Stimulated activated CD8-positive, alpha-beta memory T cell treated with anti-CD3 and anti-CD28 coated beads, Interleukin-2, amount 100 ng/mL, for 48 hours (primary cell): ENCODE measurements around the gene TINCR.
"Not testable (repeated sequence)": the region's sequence is repeated elsewhere in the genome, so short reads cannot be mapped to it uniquely, and the experiment has no call there.

ENCODE experiments used
- DNase-seq, 2 donors: peaks; one replicate each; pipeline ENCODE4 v3.0.0-alpha.2; 2020; ENCODE audit warnings: low read depth in 2 of 2

TINCR gene

DNA sequence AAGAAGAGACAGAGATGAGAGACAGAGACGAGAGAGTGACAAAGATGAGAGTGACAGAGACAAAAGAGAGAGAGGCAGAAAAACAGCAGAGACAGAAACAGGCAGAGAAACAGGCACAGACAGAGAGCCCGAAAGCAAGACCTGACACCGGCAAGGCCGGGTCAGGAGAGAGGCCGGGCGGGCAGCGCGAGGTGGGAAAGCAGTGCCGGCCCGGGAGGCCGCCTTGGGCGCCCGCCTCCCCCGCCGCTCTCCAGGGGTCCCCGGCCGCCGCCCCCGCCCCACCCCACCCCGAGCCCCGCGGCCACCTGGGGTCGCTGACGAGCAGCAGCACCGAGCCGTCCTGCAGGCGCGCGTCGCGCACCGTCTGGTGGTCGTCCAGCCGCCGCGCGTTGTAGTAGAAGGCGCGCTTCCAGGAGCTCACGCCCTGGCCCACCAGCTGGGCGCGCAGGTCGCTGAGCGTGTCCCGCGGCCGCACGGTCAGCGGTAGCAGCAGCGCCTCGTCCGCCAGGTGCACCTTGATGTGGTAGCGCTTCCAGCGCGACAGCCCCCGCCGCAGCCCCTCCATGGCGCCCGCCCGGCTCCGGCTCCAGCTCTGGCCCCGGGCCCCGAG lies at the start of gene TINCR:
Gene TINCR, minus strand, starts transcription at position 594 of the 610 bp plus-strand sequence.
- DNase-seq = no peak

DNA sequence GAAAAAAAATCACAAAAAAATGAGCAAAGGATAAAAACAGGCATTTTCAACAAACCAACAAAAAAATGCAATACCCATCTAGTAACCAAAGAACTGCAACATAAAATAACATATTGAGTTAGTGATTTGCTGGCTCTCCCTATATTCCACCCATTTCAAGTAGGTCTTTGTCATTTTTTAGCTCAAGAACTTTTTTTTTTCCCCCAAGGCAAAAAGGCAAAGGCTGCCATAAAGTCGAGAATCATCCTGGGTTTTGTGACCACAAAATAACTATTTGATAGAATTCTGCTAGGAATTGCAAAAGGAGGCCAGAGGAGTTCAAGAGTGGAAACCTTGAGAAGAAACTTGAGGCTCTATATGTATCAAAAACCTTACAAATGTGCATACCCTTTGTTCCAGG lies 49.3 kb upstream of the TINCR start:
- DNase-seq = no peak

DNA sequence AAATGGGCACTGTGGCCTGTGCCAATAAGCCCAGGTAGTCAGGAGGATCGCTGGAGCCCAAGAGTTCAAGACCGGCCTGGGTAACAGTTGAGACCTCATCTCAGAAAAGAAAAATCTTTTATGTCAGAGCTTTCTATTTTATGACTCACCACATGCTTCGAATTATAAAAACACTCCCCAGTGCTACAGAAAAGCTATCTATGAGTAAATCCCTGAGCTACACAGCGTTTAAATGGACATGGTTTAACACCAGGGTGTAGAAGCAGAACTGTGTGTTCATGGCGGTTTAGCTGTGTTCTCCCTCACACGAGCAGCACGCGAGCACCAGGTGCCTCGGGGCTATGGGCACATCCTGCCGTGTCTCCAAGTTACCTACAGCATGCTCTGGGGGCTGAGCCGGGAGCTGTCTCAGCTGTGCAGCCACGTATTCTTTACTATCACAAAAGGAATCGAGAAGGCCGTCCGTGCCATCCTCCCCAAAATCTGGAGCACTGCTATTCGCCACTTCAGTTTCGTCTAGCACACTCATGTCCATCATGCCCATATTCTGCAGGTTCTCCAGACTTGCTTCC lies 48.1 kb upstream of the TINCR start:
- DNase-seq = no peak

DNA sequence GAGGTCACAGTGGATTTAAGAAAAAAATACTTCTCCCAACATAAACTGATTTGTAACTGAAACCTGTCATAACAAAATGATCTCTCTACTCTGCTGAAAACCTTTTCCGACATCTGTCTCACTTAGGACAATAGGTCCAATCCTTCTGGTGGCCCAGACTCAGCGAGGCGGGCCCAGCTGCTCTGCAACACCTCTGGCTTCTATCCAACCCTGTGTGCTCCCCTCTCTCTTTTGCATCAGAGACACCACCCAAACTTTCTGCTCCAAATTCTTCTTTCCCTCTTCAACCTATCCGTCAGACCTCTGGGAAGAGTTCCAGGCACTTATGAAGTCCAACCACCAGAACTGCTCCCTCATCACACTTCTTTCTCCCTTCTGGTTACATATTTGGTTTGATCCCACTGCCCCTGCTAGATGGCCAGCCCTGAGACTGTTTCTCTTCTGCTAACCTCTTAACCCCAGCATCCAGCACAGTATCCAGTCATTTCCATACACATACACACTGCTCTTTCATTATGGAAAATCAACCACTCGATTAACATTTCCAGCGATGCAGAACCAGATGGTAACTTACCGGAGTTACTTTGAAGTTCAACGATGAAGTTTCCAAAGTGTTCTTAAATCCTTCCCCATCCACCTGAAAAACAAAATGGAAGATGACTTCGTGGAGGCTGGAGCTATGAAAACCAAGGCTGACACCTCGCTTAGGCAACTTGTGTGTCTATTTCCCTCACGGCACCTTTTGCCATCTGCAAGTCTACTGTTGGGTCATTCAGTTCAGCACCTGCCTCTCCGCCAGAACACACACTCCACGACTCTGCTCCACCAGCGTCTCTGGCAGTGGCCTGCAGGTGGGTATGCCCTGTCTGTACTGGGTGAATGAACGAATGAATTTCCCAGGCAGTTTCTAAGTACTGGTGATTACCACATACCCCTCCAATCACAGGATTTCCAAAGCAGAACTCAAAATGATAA lies 45.4 kb upstream of the TINCR start:
- DNase-seq = no peak

DNA sequence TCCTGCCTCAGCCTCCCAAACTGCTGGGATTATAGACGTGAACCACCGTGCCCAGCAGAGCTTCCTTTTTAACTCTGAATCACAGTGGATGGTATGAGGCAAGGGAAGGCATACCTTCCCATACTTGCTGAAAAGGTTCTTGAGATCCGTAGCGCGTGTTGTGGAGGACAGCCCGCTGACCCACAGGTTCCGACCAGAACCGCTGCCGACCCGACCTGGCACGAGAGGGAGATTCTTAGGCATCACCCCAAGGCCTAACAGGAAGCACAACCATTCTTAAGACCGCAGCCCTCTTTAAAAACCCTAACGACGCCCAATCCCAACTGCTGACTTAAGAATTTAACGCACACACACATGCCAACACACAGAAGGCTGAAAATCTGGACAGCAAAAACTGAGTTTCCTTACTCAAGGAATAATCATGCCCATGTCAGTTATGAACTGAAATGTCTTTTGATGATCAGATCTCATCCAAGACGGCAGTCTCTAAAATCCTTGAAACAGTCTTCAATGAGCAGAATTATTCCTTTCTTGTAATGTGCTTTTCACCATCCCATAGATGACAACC lies 42.2 kb upstream of the TINCR start:
- DNase-seq = no peak

DNA sequence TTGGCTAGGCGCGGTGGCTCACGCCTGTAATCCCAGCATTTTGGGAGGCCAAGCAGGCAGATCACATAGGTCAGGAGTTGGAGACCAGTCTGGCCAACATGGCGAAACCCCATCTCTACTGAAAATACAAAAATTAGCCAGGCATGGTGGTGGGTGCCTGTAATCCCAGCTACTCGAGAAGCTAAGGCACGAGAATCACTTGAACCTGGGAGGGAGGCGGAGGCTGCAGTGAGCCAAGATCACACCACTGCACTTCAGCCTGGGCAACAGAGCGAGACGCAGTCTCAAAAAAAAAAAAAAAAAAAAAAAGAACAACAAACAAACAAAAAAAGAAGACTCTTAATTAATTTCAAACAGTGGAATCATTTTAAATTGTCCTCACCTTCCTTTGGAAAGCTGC lies 41.0 kb upstream of the TINCR start:
- DNase-seq = not testable (repeated sequence)

DNA sequence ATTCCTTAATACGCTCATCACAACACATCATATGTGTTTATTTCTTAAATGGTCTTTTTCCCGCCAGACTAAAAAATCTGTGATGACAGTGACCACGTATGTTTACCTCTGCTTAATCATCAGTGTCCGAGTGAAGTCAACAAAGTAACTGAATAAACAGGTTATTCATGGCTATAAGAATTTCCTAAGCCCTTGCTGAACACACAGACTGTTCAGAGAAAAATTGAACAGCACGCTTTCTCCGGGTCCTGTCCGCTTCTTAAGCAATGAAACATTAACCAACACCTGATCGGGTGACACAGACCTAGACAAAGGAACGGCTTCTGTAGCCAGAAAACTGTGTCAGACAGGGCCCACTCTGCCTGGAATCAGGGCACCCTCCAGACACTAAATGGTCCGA lies 40.5 kb upstream of the TINCR start:
- no peak for DNase-seq

DNA sequence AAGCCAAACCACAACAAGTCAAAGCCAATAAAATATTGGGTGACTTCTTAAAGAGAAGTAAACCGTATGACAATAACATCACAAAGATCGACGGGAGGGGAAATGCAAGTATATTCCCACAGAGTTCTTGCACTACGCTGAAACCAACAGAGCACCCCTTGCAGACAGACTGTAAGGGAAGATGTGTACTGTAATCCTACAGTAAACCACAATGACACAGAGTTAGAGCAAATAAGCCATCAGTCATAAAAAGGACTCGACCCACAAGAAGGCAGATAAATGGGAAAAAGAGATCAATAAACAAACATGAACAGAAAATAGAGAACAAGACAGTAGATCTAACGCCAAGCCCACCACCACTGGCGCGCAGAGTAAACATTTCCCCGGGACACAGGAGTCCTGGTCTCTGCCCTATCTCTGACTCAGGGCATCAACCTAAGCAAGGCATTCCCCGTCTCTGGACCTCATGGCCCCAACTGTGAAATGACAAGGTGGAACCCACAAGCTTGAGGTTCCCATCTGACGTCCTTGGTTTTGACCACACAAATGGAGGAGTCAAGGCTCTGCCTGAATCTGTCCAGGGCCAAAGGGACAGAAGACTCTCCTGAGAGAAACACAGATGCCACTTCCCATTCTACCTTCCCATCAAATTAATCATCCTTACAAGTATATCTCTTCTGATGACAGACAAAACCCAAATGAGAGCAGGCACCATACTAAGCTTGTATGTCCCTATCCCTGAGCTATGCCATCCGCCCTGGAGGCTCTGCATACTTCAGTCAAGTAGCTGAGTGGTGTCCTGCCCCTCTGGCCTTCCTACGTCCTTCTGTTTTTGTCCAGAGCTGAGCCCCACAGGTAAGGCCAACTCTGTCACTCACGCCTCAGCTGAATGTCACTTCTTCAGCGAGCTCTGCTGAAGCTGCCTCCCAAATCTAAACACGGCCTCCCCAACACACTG lies 39.8 kb upstream of the TINCR start:
- no peak for DNase-seq

DNA sequence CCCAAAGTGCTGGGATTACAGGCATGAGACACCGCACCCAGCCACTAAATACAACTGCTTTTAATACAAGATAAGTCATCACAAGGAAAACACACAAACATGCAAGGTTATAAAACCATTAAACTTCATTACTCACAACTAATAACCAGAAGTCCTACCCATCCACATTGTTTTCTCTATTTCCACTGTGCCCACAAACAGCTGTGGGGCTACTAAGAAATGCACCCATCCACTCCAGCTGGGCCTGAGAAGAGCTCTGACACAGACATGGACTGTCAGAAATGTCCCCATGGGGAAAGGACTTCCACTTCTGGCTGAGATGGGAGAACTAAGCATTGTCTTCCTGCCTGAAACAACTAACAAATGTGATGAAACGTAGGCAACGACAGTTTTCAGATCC lies 37.6 kb upstream of the TINCR start:
- no peak for DNase-seq

DNA sequence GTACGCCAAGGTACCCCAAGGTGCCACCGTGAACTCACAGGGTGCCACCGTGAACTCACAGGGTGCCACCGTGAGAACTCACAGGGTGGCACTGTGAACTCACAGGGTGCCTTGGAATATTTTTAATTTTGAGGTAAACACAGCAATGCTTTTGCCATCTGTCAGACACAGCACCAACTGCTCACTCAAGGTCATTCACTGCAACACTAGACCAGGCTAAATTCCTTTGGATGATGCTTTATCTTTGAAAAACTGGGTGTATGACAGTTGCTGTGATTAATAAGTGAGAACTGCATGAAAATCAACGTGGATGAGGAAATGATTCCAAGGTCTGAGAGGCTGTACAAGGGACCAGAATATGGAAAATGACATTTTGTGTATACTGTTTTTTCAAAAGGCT lies 35.9 kb upstream of the TINCR start:
- DNase-seq = no peak

DNA sequence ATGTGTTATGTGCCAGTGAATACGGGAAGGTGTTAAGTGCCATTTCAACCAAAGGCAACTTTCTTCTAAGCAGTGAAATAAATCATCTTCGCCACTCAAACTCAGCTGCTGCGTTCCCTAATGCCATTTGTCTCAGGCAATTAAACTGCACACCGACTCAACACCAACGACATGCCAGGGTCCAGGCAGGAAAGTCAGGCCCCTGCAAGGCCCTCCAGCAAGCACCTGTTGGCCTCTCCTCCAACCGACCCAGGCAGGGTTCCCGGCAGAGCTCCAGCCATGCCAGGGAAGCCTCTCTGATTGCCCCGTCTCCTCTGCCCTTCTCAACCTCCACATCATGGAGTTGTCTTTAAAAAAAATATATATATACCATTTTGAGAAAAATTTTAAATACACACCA lies 33.0 kb upstream of the TINCR start:
- no peak for DNase-seq

DNA sequence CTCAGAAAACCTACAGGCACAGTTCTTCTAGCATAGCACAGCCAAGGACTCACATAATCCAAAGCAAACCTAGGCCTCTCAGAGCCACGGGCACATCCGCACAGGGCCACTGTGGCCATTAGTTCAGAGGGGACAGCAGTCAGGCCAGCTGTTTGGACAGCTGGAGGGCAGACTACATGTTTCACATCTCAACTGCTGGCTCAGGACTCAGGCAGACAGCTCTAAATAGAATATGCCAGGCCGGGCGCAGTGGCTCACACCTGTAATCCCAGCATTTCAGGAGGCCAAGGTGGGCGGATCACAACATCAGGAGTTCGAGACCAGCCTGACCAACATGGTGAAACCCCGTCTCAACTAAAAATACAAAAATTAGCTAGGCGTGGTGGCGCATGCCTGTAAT lies 28.0 kb upstream of the TINCR start:
- no peak for DNase-seq

DNA sequence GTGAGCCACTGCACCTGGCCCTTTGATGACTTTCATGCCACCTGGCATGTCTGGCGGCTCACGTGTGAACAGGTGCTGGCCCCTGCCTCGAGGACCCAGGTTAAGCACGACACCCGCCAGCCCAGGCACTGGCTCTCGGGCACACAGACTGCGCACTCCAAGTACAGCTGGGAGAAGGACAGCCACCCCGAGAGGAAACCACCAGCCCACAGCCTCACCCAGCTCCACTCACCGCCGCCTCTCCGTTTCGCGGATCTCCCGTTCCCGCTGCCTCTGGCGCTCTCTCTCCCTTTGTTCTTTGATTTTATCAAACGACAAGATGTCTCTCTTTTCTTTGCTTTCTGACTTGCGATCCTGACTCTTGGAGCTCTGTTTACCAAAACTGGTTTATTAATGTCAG lies 27.4 kb upstream of the TINCR start:
- no peak for DNase-seq

DNA sequence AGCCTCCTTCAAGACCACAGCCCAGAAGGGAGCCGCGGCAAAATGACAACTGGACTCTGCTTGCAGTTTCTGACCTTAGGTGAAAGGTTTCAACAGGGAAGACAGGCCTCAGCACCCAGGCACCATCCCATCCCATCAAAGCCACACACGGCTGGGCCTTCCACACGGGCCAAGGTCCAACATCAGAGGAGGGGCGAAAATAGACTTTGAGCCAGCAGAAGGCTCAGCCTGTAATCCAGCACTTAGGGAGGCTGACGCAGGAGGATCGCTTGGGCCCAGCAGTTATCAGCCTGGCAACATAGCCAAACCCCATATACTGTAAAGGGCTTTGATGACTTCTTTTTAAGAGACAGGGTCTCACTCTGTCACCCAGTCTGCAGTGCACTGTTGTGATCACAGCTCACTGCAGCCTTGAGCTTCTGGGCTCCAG lies 26.8 kb upstream of the TINCR start:
- no peak for DNase-seq

DNA sequence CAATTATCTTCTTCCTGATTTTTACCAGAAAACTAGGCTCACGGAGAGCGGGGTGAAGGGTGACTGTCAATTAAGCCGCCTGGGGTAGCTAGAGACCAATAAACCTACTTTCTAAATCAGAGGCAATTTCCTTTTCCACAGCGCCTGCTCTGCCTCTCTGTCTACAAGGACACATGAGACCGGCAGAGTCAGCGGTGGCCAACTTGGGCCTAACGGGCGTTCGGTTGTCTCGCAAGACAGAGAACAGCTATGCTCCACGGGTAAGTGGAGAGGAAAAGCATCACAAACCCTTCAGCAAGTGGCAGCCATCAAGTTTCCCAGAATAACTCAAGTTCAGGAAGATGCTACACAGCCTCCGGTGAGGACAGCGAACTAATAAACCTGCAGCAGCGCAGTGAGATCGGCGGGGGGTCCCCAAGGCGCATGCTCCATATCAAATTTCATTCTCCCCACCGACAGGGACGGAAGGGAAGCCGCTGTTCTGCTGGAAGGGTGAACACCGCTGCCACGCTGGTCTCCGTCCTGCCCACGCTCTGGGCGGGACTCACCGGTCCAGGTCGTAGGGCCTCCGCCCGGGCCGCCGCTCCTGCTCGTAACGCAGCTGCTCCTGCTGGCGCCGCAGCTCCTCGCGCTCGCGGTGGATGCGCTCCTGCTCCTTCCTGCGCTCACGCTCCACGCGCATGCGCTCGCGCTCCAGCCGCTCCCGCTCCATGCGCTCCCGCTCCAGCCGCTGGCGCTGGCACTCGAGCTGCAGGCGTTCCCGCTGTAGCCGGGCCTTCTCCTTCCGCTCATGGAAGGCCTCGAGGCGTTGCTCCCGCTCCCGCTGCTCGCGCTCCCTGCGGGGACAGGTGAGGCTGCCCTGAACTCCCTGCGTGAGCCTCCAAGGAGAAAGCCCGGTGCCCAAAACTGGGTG lies 25.8 kb upstream of the TINCR start:
- no peak for DNase-seq

DNA sequence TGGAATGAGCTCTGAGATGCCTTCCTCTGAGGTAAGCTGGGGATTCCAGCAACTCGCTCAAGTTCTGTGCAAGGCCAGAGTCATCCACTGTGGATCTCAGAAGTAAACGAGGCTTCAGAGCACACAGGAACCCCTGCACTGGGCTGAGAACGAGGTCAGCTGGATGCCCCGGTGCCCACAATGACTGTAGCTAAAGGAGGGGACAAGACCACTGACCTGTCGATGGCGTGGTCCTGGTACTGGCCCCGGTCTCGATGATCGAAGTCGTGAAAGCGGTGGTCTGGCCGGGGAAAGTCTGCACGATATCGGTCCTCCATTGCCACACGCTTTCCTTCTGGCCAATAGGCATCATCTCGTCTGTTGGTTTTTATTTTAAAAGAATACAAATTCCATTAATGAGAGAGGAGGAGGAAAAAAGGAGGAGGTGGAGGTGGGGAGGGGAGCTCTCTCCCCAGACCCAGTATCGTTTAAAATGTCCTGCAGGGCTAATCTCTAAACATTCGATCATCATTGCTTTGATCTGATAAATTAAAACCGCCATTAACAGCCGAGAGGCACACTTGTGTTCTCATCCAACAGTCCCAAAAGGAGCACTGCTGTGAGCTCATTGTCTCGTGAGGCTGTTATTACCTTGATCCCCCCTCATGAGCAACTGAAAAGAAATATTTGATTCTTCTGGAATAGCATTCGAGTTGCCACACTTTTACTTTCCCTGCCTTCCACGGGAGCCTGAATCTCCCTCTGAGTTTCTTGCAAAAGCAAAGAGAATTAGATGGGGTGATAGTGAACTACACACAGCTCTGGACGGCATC lies 25.0 kb upstream of the TINCR start:
- DNase-seq = no peak

DNA sequence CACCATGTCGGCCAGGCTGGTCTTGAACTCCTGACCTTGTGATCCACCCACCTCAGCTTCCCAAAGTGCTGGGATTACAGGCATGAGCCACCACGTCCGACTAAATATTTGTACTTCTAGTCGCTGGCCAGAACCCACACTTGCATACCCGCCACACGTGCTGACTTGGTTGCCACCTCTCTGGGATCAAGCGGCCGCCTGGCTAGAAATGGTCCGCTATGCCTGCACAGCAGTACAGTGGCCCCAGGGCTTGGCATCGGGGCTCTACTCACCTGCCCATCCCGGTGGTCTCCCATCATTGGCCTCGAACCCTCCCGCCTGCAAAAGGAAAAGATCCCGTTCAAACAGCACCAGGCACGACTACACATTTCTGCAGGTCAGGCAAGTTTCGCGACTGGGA lies 23.7 kb upstream of the TINCR start:
- DNase-seq = no peak

DNA sequence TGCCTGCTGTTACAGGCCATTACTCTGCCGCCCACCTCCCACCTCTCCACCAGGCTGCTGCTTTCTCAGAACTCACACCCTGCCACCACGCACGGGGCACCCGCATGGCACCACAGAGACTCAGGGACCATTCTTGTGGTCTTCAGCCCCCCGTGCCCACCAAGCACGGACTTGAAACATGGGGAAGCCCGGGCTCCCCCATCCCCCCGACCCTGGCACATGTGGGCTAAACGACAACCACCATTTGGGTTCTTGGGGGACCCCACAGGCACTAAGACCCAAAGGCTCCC lies 23.1 kb upstream of the TINCR start:
- DNase-seq = no peak

DNA sequence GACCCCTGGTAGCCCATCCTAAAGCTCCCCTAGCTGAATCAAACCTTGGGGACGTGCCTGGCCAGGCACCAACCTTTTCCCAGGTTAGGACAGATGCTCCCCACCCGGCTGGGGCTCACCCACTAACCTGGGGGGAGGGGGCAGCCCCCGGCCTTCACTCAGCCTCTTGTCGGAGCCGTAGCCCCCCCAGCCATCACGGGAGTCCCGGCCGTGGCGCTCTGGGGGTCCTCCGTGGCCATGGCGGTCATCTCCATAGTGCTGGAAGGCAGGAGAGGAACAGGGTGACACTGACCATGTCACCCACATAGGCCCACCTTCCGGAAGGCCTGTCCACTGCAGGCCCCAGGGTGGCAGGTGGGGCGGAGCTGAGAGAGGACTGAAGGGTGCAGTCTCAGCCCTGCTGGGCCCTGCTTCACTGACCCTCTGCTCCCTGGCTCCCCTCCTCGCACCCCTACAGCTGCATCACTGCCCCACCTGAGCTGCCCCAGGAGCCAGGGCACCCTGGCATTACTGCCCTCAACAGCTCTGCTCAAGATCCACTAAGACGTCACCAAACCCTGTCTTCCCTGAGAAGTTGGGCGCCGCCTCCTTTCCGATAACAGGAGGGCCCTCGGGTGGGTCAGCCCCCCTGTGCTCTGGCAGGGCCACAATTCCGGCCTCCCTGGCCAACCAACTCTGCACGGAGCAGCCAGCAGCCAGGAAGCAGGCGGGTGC lies 22.6 kb upstream of the TINCR start:
- DNase-seq = no peak
